Bronchial epithelial cell (primary cell): ENCODE measurements around the gene TES. TPM values are rescaled to one million over a fixed set of nuclear protein-coding genes. Genes with fewer than 3 reads are reported as not detected.

Experiments used
- DNase-seq: peaks from one replicate; pipeline ENCODE4 v3.0.0-alpha.2; 2010; ENCODE audit warnings: low read depth
- FAIRE-seq: peaks from 2 replicates; lab custom pipeline; 2011; peaks lifted over from hg19 to GRCh38; lab: Jason Lieb, UNC
- H3K27me3 ChIP-seq: 2 replicates; pipeline ENCODE4 v1.5.1; 2011; ENCODE audit warnings: low read length; ENCODE audit not compliant: control insufficient read depth, insufficient read depth
- H3K36me3 ChIP-seq: 2 replicates; pipeline ENCODE4 v1.5.1; 2011; ENCODE audit warnings: low read length; ENCODE audit not compliant: control insufficient read depth, insufficient read depth
- H3K4me3 ChIP-seq: 2 replicates; pipeline ENCODE4 v1.5.1; 2011; ENCODE audit warnings: mild to moderate bottlenecking, low read depth, low read length, control low read depth
- CTCF ChIP-seq: IDR thresholded peaks from 2 replicates; pipeline ENCODE4 v1.5.1; 2011; ENCODE audit warnings: mild to moderate bottlenecking, moderate library complexity, low read length, control low read depth, inconsistent platforms; ENCODE audit not compliant: insufficient read depth, severe bottlenecking
- total RNA-seq: library from RNA; depleted of rRNA; stranded (reverse); fragments of >200 nt; gene quantifications from 2 replicates; pipeline ENCODE4 v1.2.1, GENCODE V29; 2014

Gene TES
- total RNA-seq, 1 donor from 2014 or later: 276 TPM

- Histone ChIP-seq H3K27me3 (no peaks in the 10 kb centered on the region), H3K4me3 (no peak overlapping the region), H3K36me3 (no peaks in the 10 kb centered on the region)
- DNase-seq (no peak), FAIRE-seq (no peak)
- TF ChIP-seq CTCF: no peak
Measured at GRCh38 chr7:116215551-116215950, 5.2 kb downstream of the TES start.

- no peak for TF ChIP-seq CTCF
- Histone ChIP-seq H3K4me3 (no peak overlapping the region), H3K27me3 (no peaks in the 10 kb centered on the region), H3K36me3 (no peaks in the 10 kb centered on the region)
- DNase-seq (peak; percentile 70), FAIRE-seq (no peak)
Measured at GRCh38 chr7:116216956-116217571, 6.7 kb downstream of the TES start.

GRCh38 chr7:116218051-116218645, 7.8 kb downstream of the TES start:
- TF ChIP-seq CTCF: no peak
- Histone ChIP-seq H3K36me3 (no peaks in the 10 kb centered on the region), H3K27me3 (no peaks in the 10 kb centered on the region), H3K4me3 (no peak overlapping the region)
- FAIRE-seq (no peak), DNase-seq (peak; percentile 83)

- H3K36me3 ChIP-seq: no peaks in the 10 kb centered on the region
- FAIRE-seq: no peak
- no peak for TF ChIP-seq CTCF
- H3K4me3 ChIP-seq: no peak overlapping the region
- DNase-seq: no peak
- no peaks in the 10 kb centered on the region for H3K27me3 ChIP-seq
Measured at GRCh38 chr7:116218747-116219146, 8.4 kb downstream of the TES start.

- Histone ChIP-seq H3K4me3 (no peak overlapping the region), H3K36me3 (no peaks in the 10 kb centered on the region), H3K27me3 (no peaks in the 10 kb centered on the region)
- TF ChIP-seq CTCF: no peak
- FAIRE-seq: no peak
- no peak for DNase-seq
Measured at GRCh38 chr7:116219288-116219687, 8.9 kb downstream of the TES start.
